ENCODE measurements around the gene TMEM238L. TPM values are rescaled to one million over a fixed set of nuclear protein-coding genes. Genes with fewer than 3 reads are reported as not detected.

Gene TMEM238L
- total and polyA plus RNA-seq, 2 of the 4 experiments (the other 2 are of a cell fraction): not detected

DNA sequence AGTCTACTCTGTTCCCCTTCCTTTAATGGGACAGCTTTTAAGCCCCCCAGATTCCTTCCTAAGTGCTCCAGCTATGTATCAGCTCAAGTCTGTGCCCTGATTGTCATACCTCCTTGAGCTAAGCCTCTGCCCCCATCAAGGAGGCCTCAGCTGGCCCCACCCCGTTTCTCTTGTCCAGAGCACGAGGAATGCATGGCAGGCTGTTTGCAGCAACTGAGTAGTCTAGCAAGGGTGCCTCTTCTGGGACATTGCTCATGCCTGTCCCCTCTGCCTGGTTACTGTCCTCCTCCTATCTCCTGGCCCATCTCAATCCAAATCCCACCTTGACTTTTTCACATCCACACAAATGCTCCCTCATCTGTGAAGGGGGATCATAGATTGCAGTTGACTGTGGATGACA, 46.3 kb downstream of the TMEM238L start:
- H2AFZ ChIP-seq (replicated peaks; ENCODE audit: low read length, poor library complexity): no peak overlapping the region
- no peak for TF ChIP-seq CEBPB (IDR thresholded peaks at IDR 0.05; ENCODE audit: low read depth, low read length)
- TF ChIP-seq, protein P1, sequence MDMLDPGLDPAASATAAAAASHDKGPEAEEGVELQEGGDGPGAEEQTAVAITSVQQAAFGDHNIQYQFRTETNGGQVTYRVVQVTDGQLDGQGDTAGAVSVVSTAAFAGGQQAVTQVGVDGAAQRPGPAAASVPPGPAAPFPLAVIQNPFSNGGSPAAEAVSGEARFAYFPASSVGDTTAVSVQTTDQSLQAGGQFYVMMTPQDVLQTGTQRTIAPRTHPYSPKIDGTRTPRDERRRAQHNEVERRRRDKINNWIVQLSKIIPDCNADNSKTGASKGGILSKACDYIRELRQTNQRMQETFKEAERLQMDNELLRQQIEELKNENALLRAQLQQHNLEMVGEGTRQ (IDR thresholded peaks at IDR 0.05; ENCODE audit: low read depth, low read length): no peak
- no peak for TF ChIP-seq MAFK (IDR thresholded peaks at IDR 0.05; ENCODE audit: low read depth, low read length)
- TF ChIP-seq CHD1 (IDR thresholded peaks at IDR 0.05; ENCODE audit: low read depth, low read length): no peak
- TF ChIP-seq NFE2L2 (IDR thresholded peaks at IDR 0.05; ENCODE audit: low read depth, low read length): no peak
- no peak for TF ChIP-seq SMC3 (IDR thresholded peaks at IDR 0.05; ENCODE audit: low read depth, low read length)
- TF ChIP-seq RCOR1 (IDR thresholded peaks at IDR 0.05; ENCODE audit: insufficient replicate concordance, low read length): no peak
- TF ChIP-seq MAZ (IDR thresholded peaks at IDR 0.05; ENCODE audit: borderline replicate concordance, low read depth, low read length): no peak
- no peaks in the 10 kb centered on the region for H3K4me1 ChIP-seq (ENCODE audit: control insufficient read depth, insufficient read depth, low read length)
- no peaks in the 10 kb centered on the region for H3K9me1 ChIP-seq (ENCODE audit: insufficient read depth, low read length)
- no peak overlapping the region for H2AK9ac ChIP-seq (replicated peaks; ENCODE audit: low read depth, low read length, poor library complexity)
- H3K4ac ChIP-seq (ENCODE audit: low read depth, low read length): no peak overlapping the region
- in situ Hi-C loops (cut with MboI; ENCODE audit: low sequenced_read_pairs): no loop called here
- H4K91ac ChIP-seq (ENCODE audit: insufficient read depth, low read depth, low read length): no peak overlapping the region
- H3K27ac ChIP-seq (ENCODE audit: insufficient read depth, low read length): no peak overlapping the region
- DNase-seq: no peak
- no peak overlapping the region for H2BK5ac ChIP-seq (ENCODE audit: low read depth, low read length, poor library complexity, severe bottlenecking)
- no peaks in the 10 kb centered on the region for H3K36me3 ChIP-seq (ENCODE audit: control insufficient read depth, insufficient read depth, low read length)
- H2AK5ac ChIP-seq (ENCODE audit: low read depth, low read length): no peak overlapping the region
- no peak overlapping the region for H3K23ac ChIP-seq (ENCODE audit: low read depth, low read length)
- dilution Hi-C loops (cut with HindIII; ENCODE audit: low sequenced_read_pairs, unreplicated experiment): no loop called here
- ChIA-PET POLR2A (ENCODE audit: unreplicated experiment) (no interaction called here), CTCF (no interaction called here)
- H3K79me1 ChIP-seq (ENCODE audit: low read depth in 1 of 2, low read length in 2 of 2): no peaks in the 10 kb centered on the region
- H3K4me2 ChIP-seq (ENCODE audit: low read depth, low read length): no peak overlapping the region
- H3K4me3 ChIP-seq (ENCODE audit: insufficient read depth, low read depth, low read length): no peak overlapping the region
- no peak overlapping the region for H3K56ac ChIP-seq (ENCODE audit: extremely low read depth, insufficient read depth, low read length)
- no peaks in the 10 kb centered on the region for H4K20me1 ChIP-seq (ENCODE audit: insufficient read depth, low read length)
- intact Hi-C loops (cut with micrococcal nuclease): no loop called here
- no peak overlapping the region for H2BK120ac ChIP-seq (ENCODE audit: low read depth, low read length)
- H3K9me3 ChIP-seq (ENCODE audit: control insufficient read depth, insufficient read depth, low read length): no peaks in the 10 kb centered on the region
- no peak overlapping the region for H2BK15ac ChIP-seq (ENCODE audit: low read depth, low read length)
- no peak overlapping the region for H3K14ac ChIP-seq (replicated peaks; ENCODE audit: low read depth, low read length)
- no CpG with 5 or more reads among the region's 2 CpGs for WGBS, 2 experiments (ENCODE audit: extremely low coverage in 2 of 2, insufficient read length in 1 of 2)
- BruUV-seq (replicated peaks): no TSS peak
- ATAC-seq (ENCODE audit: low read depth): no peak
- no peak overlapping the region for H4K8ac ChIP-seq (ENCODE audit: low read depth in 2 of 2, low read length in 2 of 2)
- no peak overlapping the region for H4K5ac ChIP-seq (ENCODE audit: low read depth, low read length)
- H3K27me3 ChIP-seq (ENCODE audit: control insufficient read depth, insufficient read depth, low read length): peaks cover 3% of the 10 kb centered on the region; the same call in 1 of the 2 replicates
- H2BK20ac ChIP-seq (ENCODE audit: low read depth, low read length): no peak overlapping the region
- H3K18ac ChIP-seq (ENCODE audit: low read depth, low read length): no peak overlapping the region
- H3K9ac ChIP-seq (ENCODE audit: low read depth, low read length): no peak overlapping the region

Measured in IMR-90 (cell line).